A673 (cell line): ENCODE results near the gene GRIA1. TPM values are rescaled to one million over a fixed set of nuclear protein-coding genes. Genes with fewer than 3 reads are reported as not detected.

Experiments
- BruUV-seq: library from RNA; stranded (reverse); fragments of 400-500 nt; replicated peaks from 2 replicates; lab custom pipeline; 2021; lab: Mats Ljungman, UMichigan
- CTCF ChIA-PET: fragments of 300-600 bp; sonication (Branson Sonifier 250); formaldehyde crosslinking; loops from one replicate; lab custom pipeline; 2022; ENCODE audit warnings: antibody characterized with exemption; lab: Charles Lee
- POLR2A ChIA-PET: fragments of 300-600 bp; sonication (Branson Sonifier 250); formaldehyde crosslinking; loops from one replicate; lab custom pipeline; 2022; ENCODE audit warnings: antibody characterized with exemption; ENCODE audit not compliant: low non-redundant PET; lab: Charles Lee
- DNase-seq: peaks from one replicate; pipeline ENCODE4 v3.0.0-alpha.2; 2015; ENCODE audit warnings: low spot score
- H3K27ac ChIP-seq: fragments of 200-600 bp; sonication (generic); 2 replicates; pipeline ENCODE4 v1.5.1; 2016; ENCODE audit warnings: mixed run types, low read depth, mild to moderate bottlenecking, mixed read lengths, antibody characterized with exemption, low read length; ENCODE audit not compliant: poor library complexity, severe bottlenecking
- H3K27me3 ChIP-seq: fragments of 200-600 bp; sonication (generic); replicated peaks from 2 replicates; pipeline ENCODE4 v1.6.1; 2017; ENCODE audit warnings: mixed run types, low read depth, mild to moderate bottlenecking, mixed read lengths, antibody characterized with exemption, low read length; ENCODE audit not compliant: insufficient read depth, poor library complexity
- H3K36me3 ChIP-seq: fragments of 200-600 bp; sonication (generic); 2 replicates; pipeline ENCODE4 v1.6.1; 2016; ENCODE audit warnings: mixed run types, mild to moderate bottlenecking, mixed read lengths, antibody characterized with exemption, low read length; ENCODE audit not compliant: insufficient read depth, poor library complexity, severe bottlenecking
- H3K4me1 ChIP-seq: fragments of 200-600 bp; sonication (generic); 2 replicates; pipeline ENCODE4 v1.6.1; 2017; ENCODE audit warnings: mixed run types, mild to moderate bottlenecking, mixed read lengths, antibody characterized with exemption, low read length; ENCODE audit not compliant: insufficient read depth, poor library complexity, severe bottlenecking
- H3K4me3 ChIP-seq: fragments of 200-600 bp; sonication (generic); 2 replicates; pipeline ENCODE4 v1.5.1; 2016; ENCODE audit warnings: low read depth, mixed run types, mild to moderate bottlenecking, mixed read lengths, low read length; ENCODE audit not compliant: poor library complexity, severe bottlenecking
- H3K9me3 ChIP-seq: fragments of 200-600 bp; sonication (generic); 2 replicates; pipeline ENCODE4 v1.6.1; 2016; ENCODE audit warnings: mixed run types, low read depth, mild to moderate bottlenecking, mixed read lengths, antibody characterized with exemption, low read length; ENCODE audit not compliant: poor library complexity, severe bottlenecking
- CTCF ChIP-seq: fragments of 300-800, 200-600 bp; sonication (generic); conservative IDR thresholded peaks from 2 replicates; pipeline ENCODE4 v1.5.1; 2017; ENCODE audit warnings: low read depth, mild to moderate bottlenecking, antibody characterized with exemption, low read length, moderate library complexity, mixed read lengths
- EZH2 ChIP-seq: fragments of 200-600 bp; sonication (generic); IDR thresholded peaks from 2 replicates; pipeline ENCODE4 v1.6.1; 2017; ENCODE audit warnings: borderline replicate concordance, low read depth, mild to moderate bottlenecking, mixed read lengths, antibody characterized with exemption, low read length; ENCODE audit not compliant: poor library complexity, severe bottlenecking
- intact Hi-C: fragments of 100-400 bp; cut with micrococcal nuclease; formaldehyde crosslinking; loops from one replicate; pipeline ENCODE4 v1.10.0; 2022; ENCODE audit not compliant: unreplicated experiment
- total RNA-seq: library from RNA; stranded (reverse); gene quantifications from 2 replicates; pipeline ENCODE4 v1.2.3, GENCODE V29; 2021

The GRIA1 gene
- total RNA-seq, 1 experiment from 2014 or later = 0.69 TPM

- no peaks in the 10 kb centered on the region for H3K4me1 ChIP-seq
- no peak overlapping the region for H3K27ac ChIP-seq
- no peaks in the 10 kb centered on the region for H3K36me3 ChIP-seq
- no peaks in the 10 kb centered on the region for H3K27me3 ChIP-seq
- TF ChIP-seq EZH2 (no peak), CTCF (no peak)
- intact Hi-C loops = no loop called here
- CTCF ChIA-PET = no interaction called here
- no peak for DNase-seq
- BruUV-seq = no TSS peak
- H3K4me3 ChIP-seq = no peak overlapping the region
- no peaks in the 10 kb centered on the region for H3K9me3 ChIP-seq
- POLR2A ChIA-PET = no interaction called here
These were observed 259.5 kb downstream of the GRIA1 start for GRCh38 chr5:153749960-153750359.

GRCh38 chr5:153751251-153751650, 260.8 kb downstream of the GRIA1 start:
- TF ChIP-seq EZH2 (no peak), CTCF (no peak)
- Histone ChIP-seq H3K4me1 (no peaks in the 10 kb centered on the region), H3K4me3 (no peak overlapping the region), H3K27ac (no peak overlapping the region), H3K9me3 (no peaks in the 10 kb centered on the region), H3K36me3 (no peaks in the 10 kb centered on the region), H3K27me3 (no peaks in the 10 kb centered on the region)
- intact Hi-C loops = no loop called here
- ChIA-PET CTCF (no interaction called here), POLR2A (no interaction called here)
- BruUV-seq = no TSS peak
- DNase-seq = no peak

- ChIA-PET POLR2A (no interaction called here), CTCF (no interaction called here)
- Histone ChIP-seq H3K4me1 (no peaks in the 10 kb centered on the region), H3K27ac (no peak overlapping the region), H3K27me3 (no peaks in the 10 kb centered on the region), H3K36me3 (no peaks in the 10 kb centered on the region), H3K9me3 (no peaks in the 10 kb centered on the region), H3K4me3 (no peak overlapping the region)
- TF ChIP-seq EZH2 (no peak), CTCF (no peak)
- no TSS peak for BruUV-seq
- intact Hi-C loops = no loop called here
- no peak for DNase-seq
These were observed 262.4 kb downstream of the GRIA1 start for GRCh38 chr5:153752890-153753289.
